Neural progenitor cell (in vitro differentiated cells): Measurements from ENCODE around the gene ECT2.

Experiments used
- EZH2 ChIP-seq: fragments of 200-600 bp; sonication (generic); IDR thresholded peaks from 2 replicates; pipeline ENCODE4 v1.6.1; 2017; ENCODE audit warnings: antibody characterized with exemption, mild to moderate bottlenecking, moderate library complexity
- TF ChIP-seq, protein P1 (sequence below): fragments of 200-600 bp; sonication (generic); IDR thresholded peaks from 2 replicates; pipeline ENCODE4 v1.5.1; 2017; ENCODE audit warnings: antibody characterized with exemption, mild to moderate bottlenecking

DNA sequence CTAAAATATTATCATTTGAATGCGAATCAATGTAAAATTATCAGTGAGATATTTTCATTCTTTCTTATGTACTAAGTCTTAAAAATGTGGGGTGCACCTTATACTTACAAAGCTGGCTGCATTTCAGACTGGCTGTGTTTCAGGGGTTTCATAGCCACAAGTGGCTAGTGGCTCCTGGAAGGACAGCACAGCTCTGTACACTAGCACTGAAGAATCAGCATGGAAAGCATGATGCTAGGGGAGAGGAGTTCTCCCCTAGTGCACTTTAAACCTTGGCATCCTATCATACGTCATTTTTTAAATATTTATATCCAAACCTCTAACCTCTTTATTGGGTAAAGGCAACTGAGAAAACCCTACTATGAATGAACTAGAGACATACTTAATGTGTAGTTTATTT, 66.4 kb downstream of the ECT2 start:
- TF ChIP-seq, protein P1, sequence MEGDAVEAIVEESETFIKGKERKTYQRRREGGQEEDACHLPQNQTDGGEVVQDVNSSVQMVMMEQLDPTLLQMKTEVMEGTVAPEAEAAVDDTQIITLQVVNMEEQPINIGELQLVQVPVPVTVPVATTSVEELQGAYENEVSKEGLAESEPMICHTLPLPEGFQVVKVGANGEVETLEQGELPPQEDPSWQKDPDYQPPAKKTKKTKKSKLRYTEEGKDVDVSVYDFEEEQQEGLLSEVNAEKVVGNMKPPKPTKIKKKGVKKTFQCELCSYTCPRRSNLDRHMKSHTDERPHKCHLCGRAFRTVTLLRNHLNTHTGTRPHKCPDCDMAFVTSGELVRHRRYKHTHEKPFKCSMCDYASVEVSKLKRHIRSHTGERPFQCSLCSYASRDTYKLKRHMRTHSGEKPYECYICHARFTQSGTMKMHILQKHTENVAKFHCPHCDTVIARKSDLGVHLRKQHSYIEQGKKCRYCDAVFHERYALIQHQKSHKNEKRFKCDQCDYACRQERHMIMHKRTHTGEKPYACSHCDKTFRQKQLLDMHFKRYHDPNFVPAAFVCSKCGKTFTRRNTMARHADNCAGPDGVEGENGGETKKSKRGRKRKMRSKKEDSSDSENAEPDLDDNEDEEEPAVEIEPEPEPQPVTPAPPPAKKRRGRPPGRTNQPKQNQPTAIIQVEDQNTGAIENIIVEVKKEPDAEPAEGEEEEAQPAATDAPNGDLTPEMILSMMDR = no peak
- TF ChIP-seq EZH2 = no peak
